GM21786 (cell line): ENCODE data around the gene ANXA7.

Source experiments
- ATAC-seq: cut with Tn5 transposase; IDR thresholded peaks from one replicate; pipeline ENCODE4 v1.9.1; 2021; ENCODE audit not compliant: unreplicated experiment

ANXA7 gene

DNA sequence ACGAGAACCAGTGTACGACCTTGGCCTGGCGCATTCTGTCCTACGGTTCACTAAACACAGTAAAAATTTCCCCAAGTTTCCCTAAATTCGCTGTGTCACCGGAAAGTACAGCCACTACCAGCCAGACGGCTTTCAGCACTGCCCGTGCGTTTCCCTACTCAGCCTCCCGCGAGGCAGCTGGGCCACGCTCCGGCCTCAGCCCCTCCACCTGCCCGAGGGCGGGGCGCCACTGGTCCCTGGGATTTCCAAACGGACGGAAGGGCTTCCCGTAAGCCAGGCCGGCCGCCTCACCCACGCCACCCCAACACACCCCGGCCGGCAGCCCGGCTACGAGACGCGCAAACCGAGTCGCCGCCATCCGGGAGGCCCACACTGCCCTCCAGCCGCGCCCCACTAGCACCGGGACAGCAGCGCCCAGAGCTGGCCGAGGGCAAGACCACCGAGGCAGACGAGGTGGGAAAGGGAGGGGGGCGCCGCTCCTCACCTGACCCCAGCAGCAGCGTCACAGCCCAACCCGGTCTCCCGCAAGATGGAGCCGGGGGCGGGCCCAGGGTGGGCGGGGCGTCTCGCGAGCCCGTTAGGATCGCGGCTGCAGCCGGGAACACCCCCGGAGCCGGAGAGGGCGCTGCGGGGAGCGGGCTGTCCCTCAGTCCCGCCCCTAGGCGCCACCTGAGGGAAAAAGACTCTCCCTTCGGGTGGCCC, at the start of gene ANXA7:
ANXA7 (minus strand) TSS at position 531 of the 702 bp plus-strand sequence. CDS start 13,202 bp downstream, outside the sequence.
- peak; percentile 89 for ATAC-seq

GRCh38 chr10:73460897-73461296, 47.0 kb upstream of the ANXA7 start:
- no peak for ATAC-seq

GRCh38 chr10:73459683-73460314, 45.9 kb upstream of the ANXA7 start:
- no peak for ATAC-seq

GRCh38 chr10:73456187-73456890, 42.5 kb upstream of the ANXA7 start:
- ATAC-seq = no peak

- no peak for ATAC-seq
These were observed 35.3 kb upstream of the ANXA7 start for GRCh38 chr10:73449113-73449512.

DNA sequence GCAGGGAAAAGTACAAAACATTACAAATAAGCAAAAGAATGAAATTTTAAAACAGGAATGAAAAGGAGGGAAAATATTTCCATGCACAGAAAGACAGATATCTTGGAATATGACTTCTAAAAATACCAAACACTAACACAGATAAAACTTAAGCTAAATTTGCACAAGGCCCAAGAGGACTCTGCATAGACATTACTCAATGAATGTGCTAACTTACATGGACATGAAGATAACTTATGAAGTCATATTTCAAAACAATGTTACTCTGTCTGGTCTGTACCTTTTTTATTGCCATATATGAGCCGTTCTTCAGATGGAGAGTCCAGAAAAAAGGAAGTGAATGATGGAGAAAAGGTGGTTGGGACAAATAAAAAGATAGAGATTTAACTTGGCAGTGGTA, 34.5 kb upstream of the ANXA7 start:
- no peak for ATAC-seq

DNA sequence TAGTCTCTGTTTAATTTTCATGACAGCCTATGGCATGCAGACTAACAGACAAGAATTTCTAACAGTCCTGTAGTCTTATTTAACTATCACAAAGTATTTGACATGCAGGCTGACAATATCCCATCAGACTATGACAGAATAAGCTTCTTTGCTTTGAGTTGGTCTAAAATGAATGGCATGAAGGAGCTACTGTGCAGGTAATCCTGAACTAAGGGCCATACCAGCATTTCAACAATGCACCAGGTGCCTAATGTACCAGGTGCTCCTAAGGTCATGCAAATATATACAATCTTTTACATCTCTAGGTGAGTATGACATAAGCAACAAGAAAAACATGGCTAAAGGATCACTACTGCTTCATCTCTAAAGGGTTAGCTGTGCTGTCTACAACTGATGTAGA, 33.1 kb upstream of the ANXA7 start:
- ATAC-seq = no peak

DNA sequence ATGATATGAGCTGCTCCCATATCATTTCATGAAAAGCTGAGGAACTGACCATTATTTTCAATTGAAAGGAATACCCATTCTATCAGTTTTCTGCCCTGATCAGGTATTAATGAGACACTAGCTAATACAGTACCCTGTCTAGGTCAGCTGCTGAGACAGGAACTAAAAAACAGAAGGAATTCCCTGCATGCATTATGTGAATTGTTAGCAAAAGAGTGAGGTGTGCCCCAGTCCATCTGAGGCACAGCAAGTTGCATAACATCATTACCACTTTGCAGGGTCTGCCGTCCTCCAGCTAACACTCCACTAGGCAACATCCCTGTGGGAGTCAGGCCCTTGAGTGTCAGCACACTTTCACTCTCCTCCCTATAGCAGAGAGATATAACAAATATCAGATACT, 30.6 kb upstream of the ANXA7 start:
- no peak for ATAC-seq

GRCh38 chr10:73439605-73440312, 25.9 kb upstream of the ANXA7 start:
- ATAC-seq = no peak

DNA sequence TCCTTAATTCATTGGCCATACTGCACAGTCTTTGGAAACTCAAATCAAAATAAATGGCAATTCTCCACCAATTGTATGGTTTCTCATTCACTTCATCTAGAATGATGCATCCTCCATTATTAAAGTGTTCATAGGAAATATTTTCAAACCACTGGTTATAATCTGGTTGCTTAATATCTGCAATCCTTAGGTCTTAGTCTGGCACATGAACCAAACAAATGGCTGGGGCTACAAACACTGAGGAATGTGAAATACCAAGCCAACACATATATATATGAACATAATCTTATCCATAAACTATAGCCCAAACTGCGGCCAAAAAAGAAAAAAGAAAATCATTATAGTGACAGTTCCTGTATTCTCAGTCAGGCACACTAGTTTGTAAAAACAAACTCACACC, 25.2 kb upstream of the ANXA7 start:
- ATAC-seq = no peak

DNA sequence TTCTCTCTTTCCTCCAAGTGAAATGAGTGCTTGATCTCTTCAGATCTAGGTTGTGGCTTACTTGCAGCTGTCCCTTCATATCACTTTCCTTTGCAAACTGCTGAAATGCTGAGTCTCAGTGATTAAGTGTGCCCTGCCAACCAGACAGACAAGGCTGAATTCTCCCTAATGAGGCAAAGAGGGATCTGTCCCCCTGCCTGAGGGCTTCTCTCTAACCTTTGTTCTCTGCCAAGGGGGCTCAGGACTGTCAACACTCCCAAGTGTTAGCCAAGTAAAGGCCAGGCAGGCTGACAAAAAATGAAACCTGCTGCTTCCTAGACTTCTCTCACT, 19.6 kb upstream of the ANXA7 start, which contains the start of gene MSS51:
MSS51 (minus strand) TSS at position 24 of the 330 bp plus-strand sequence. CDS start 5,277 bp downstream, outside the sequence.
- ATAC-seq = no peak

DNA sequence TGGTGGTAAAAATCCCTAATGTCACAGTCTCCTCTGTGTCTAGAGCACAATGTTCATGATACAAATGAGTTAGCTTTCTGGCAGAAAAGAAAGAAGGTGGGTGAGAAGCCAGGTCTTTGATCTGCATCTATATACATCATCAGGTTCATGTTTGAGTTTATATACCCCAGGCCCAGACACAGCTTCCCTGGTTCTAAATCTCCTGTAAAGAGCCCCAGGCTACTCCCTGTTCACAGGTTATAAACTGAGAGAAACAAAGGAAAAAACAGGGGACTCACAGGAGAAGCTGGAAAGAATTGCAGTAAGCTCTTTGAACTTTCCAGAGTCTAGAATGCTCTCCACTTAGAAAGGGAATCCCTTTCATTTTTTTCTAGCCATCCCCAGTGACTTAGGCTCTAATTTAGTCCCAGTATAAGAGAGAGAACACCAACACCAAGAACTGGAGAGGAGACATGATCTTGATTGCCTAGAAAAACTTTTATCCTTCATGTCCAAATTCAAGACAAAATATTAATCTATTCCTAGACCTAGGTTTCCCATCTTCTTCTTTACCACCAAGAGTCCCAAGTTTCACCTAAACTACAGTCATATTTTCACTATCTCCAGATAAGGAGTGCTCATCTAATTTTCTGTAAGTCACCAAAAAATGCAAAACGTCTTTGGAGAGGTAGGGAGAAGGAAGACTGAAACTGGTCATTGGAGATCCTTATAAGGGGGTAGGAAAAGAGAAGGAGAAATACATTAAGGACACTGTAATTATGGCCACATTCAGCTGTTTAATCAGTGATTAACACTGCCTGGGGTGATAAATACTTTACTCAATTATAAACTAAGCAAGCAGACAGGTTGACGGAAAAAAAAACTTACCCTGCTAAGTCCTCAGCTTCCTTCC, 19.0 kb upstream of the ANXA7 start:
- ATAC-seq = no peak

DNA sequence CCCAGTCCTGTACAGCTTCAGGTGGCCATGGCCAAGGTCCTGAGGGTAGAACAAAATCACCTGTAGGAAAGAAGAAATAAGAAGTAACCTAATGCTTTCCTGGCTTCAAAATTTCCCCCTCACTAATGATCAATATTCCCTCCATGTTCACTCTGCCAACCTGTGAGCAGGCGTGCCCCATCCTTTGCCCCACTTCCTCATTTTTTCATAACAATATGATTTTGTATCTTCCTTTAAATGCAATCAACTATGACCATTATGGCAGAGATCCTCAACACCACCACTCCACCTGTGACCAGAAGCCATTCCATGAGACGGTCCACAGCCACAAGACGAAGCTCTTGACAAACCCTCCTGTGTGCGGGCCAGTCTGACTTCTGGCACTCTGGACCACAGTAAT, 12.5 kb upstream of the ANXA7 start:
- ATAC-seq = no peak

DNA sequence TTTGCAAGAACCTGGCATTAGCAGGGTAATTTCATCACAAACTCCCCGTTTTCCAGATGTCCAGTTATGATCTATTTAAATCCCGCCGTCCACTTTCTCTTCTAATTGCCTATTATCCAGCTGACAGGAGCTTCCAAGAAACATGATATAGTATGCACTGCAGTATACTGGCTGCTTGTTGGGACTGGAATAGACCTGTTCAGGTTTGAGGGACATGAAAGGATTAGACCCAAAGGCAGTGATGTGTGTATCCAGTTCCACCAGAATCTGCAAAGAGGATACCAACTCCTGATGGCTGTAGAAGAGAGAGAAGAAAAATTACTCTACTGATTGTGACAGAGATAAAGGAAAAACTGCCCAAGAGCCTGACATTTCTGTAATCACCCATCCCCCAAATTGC, 10.6 kb upstream of the ANXA7 start:
- ATAC-seq = no peak

DNA sequence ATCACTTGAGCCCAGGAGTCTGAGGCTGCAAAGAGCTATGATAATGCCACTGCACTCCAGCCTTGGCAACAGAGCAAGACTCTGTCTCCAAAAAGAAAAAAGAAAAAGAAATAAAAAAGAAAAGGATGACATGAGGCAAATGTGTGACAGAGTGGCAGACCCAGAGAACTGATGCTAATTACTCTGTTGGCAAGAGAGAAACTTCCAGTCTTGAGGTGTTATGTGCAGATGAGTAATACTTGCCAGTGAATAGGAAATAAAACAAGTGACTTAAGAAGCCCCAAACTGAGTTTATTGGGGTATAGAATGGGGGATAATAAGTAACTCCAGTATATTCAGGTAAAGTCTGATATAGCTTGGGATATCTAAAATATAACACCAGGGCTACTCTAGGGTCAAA, 9.5 kb upstream of the ANXA7 start:
- ATAC-seq = no peak

DNA sequence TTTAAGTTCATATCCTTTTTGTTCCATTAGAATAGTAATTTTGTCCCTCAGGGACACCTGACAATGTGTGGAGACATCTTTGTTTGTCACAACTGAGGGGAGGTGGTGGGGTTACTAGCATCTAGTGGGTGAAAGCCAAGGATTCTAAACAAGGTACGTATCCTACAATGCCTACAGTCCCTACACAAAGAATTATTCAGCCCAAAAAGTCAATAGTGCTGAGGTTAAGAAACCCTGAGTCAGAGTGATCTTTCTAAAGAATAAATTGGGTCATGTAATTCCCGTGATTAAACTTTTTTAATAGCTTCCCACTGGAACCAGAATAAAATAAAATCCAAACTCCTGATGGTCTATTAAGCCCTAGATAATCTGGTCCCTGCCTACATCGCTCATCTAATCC, 2.7 kb upstream of the ANXA7 start:
- ATAC-seq = no peak

- ATAC-seq = peak; percentile 25
These were observed 530 bp upstream of the ANXA7 start for GRCh38 chr10:73414230-73414945.

GRCh38 chr10:73413108-73413527, 740 bp downstream of the ANXA7 start:
- ATAC-seq = peak; percentile 23

- ATAC-seq = no peak
These were observed 3.0 kb downstream of the ANXA7 start for GRCh38 chr10:73410897-73411296.

DNA sequence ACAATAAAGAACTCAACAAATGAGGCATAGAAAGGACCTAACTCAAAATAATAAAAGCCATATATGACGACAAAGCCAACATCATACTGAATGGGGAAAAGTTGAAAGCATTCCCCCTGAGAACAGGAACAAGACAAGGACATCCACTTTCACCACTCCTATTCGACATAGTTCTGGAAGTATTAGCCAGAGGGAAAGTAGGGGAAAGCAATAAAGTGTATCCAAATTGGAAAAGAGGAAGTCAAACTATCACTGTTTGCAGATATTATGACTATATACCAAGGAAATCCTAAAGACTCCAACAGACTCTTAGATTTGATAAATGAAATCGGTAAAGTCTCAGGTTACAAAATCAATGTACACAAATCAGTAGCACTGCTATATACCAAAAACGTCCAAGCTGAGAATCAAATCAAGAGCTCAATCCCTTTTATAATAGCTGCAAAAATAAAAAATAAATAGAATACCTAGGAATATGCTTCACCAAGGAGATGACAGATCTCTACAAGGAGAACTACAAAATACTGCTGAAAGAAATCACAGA, 4.8 kb downstream of the ANXA7 start:
- ATAC-seq = no peak
